Uterus (tissue), 4 donors: Measurements from ENCODE around the gene CCR2. TPM values are rescaled to one million over a fixed set of nuclear protein-coding genes. Genes with fewer than 3 reads are reported as not detected.

Experiments
- DNase-seq, 2 donors: peaks; one replicate each; pipeline ENCODE4 v3.0.0-alpha.2; 2019 to 2020
- H3K27ac ChIP-seq, 2 donors: fragments of 200-600 bp; sonication (generic); 1 replicate in 1 of 2; 2 replicates in 1 of 2; pipeline ENCODE4 v1.5.1; 2016 to 2018
- H3K27me3 ChIP-seq, 2 donors: fragments of 200-600 bp; sonication (generic); one replicate each; pipeline ENCODE4 v1.5.1; 2018 to 2019; ENCODE audit warnings: control low read depth in 1 of 2
- H3K36me3 ChIP-seq, 2 donors: fragments of 200-600 bp; sonication (generic); one replicate each; pipeline ENCODE4 v1.5.1; 2019; ENCODE audit warnings: control low read depth in 1 of 2
- H3K4me1 ChIP-seq, 2 donors: fragments of 200-600 bp; sonication (generic); one replicate each; pipeline ENCODE4 v1.5.1; 2018 to 2019; ENCODE audit warnings: control low read depth in 1 of 2
- H3K4me3 ChIP-seq, 2 donors: fragments of 200-600 bp; sonication (generic); 1 replicate in 1 of 2; 2 replicates in 1 of 2; pipeline ENCODE4 v1.5.1; 2018 to 2019; ENCODE audit warnings: mild to moderate bottlenecking in 1 of 2
- H3K9me3 ChIP-seq, 2 donors: fragments of 200-600 bp; sonication (generic); one replicate each; pipeline ENCODE4 v1.5.1; 2019; ENCODE audit warnings: control low read depth in 1 of 2
- POLR2A ChIP-seq, 2 donors: fragments of 450-650 bp; IDR thresholded peaks; one replicate each; pipeline ENCODE4 v1.6.1; 2016; ENCODE audit warnings: antibody characterized with exemption in 2 of 2, mild to moderate bottlenecking in 1 of 2, moderate library complexity in 1 of 2
- intact Hi-C: fragments of 100-400 bp; cut with DNase I; formaldehyde crosslinking; loops from one replicate; pipeline ENCODE4 v1.15.1; 2023; ENCODE audit warnings: low total_unique reads
- total RNA-seq, 4 donors: library from RNA; depleted of rRNA in 3 of 4; stranded (reverse); fragments of >200 nt in 3 of 4; gene quantifications; one replicate each; pipeline versions ENCODE4 v1.1.0 to v1.2.4, GENCODE V29; 2014 to 2023
- TF ChIP-seq, protein P1 (sequence below), 4 experiments: fragments of 200-600 bp in 2 of 4; fragments of 450-650 bp in 2 of 4; sonication (generic) in 2 of 4; IDR thresholded peaks; one replicate each; pipeline ENCODE4 v1.5.1; 2016 to 2019; ENCODE audit warnings: antibody characterized with exemption in 4 of 4, mild to moderate bottlenecking in 2 of 4, moderate library complexity in 1 of 4
- donor health status: DM: yes; HTN: yes; CAD: no.

The CCR2 gene
- total RNA-seq, 4 donors from 2014 or later = 2.7 to 7.1 (median 3.7) TPM; not detected in 1

DNA sequence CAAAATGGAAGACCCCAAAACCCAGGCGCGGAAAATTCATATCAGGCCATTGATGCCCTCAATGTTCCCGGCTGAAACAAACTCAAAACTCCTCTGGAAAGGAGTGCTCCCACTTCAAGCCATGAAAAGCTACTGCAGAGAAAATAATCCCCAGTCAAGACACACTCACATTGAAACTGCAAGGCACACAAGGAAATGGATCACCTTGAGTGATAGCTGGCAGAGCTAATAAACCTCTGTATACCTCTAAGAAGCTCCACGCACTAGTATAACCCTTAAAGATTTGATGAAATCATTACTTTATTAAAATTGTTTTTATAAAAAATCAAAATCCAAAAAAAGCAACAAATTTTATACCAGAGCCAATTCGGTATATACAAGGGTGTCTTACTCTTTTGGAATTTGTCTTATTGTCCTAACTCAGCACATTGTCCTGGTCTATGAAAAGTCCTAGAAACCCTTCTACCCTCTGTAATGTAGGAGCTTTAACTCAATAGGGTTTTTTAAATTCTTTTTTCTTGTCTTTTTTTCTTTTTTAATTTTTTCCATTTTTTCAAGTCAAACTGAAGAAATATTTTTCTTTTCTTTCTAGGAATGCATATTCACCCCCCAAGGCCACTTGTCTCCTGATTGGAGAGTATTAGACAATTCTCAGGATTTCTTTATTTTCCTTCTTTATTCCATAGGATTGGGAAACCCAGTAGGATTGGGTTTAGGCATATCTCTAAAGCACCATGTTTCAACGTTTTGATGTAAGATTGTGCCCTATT, 44.5 kb downstream of the CCR2 start:
- Histone ChIP-seq H3K27ac (no peak overlapping the region), H3K36me3 (no peaks in the 10 kb centered on the region), H3K27me3 (no peaks in the 10 kb centered on the region), H3K9me3 (no peaks in the 10 kb centered on the region), H3K4me1 (no peaks in the 10 kb centered on the region), H3K4me3 (no peak overlapping the region)
- intact Hi-C loops = no loop called here
- TF ChIP-seq, protein P1, sequence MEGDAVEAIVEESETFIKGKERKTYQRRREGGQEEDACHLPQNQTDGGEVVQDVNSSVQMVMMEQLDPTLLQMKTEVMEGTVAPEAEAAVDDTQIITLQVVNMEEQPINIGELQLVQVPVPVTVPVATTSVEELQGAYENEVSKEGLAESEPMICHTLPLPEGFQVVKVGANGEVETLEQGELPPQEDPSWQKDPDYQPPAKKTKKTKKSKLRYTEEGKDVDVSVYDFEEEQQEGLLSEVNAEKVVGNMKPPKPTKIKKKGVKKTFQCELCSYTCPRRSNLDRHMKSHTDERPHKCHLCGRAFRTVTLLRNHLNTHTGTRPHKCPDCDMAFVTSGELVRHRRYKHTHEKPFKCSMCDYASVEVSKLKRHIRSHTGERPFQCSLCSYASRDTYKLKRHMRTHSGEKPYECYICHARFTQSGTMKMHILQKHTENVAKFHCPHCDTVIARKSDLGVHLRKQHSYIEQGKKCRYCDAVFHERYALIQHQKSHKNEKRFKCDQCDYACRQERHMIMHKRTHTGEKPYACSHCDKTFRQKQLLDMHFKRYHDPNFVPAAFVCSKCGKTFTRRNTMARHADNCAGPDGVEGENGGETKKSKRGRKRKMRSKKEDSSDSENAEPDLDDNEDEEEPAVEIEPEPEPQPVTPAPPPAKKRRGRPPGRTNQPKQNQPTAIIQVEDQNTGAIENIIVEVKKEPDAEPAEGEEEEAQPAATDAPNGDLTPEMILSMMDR (IDR thresholded peaks at IDR 0.05) = no peak
- TF ChIP-seq POLR2A (IDR thresholded peaks at IDR 0.05) = no peak
- no peak for DNase-seq

DNA sequence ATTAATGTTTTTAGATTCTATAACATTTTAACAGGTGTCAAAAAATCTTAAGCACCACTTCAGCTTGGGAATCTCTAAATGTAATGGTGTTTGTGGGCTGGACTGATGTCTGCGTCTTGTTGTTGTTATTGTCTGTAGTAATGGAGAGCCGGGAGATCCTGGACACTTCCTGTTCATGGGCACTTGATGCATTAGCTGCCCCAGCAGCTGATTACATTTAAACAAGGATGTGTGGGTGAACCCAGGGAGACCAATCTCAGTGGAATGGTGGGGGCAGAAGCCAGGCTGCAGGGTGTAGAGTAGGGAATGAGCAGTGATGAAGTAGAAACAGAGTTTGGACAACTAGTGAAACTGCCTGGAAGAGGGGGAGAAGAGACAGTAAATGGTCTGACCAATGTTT, 45.2 kb downstream of the CCR2 start:
- Histone ChIP-seq H3K9me3 (no peaks in the 10 kb centered on the region), H3K4me3 (no peak overlapping the region), H3K27me3 (no peaks in the 10 kb centered on the region), H3K27ac (no peak overlapping the region), H3K36me3 (no peaks in the 10 kb centered on the region), H3K4me1 (no peaks in the 10 kb centered on the region)
- TF ChIP-seq, protein P1 (IDR thresholded peaks at IDR 0.05) = no peak
- no peak for TF ChIP-seq POLR2A (IDR thresholded peaks at IDR 0.05)
- intact Hi-C loops = no loop called here
- no peak for DNase-seq

DNA sequence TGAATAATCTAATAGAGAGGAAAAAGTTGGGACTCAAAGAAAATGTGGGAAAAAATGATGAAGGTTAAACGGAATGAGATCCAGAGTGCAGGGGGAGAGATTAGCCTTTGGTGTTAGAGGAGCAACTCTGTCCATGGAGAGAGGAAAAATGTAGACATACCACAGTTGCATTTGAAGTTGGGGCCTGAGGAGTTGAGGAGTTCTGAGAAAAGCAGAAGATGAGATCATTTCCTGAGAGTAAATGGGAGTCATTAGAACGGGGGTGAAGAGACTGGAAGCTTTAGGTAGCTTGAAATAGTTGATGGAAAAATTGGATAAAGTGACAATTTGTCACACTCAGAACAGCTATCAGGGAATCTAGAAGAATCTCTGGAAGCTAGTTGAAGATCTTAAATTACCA, 45.6 kb downstream of the CCR2 start:
- intact Hi-C loops = no loop called here
- no peaks in the 10 kb centered on the region for H3K27me3 ChIP-seq
- no peaks in the 10 kb centered on the region for H3K9me3 ChIP-seq
- H3K4me3 ChIP-seq = no peak overlapping the region
- H3K4me1 ChIP-seq = no peaks in the 10 kb centered on the region
- no peaks in the 10 kb centered on the region for H3K36me3 ChIP-seq
- no peak for DNase-seq
- no peak for TF ChIP-seq POLR2A (IDR thresholded peaks at IDR 0.05)
- TF ChIP-seq, protein P1 (IDR thresholded peaks at IDR 0.05) = no peak
- no peak overlapping the region for H3K27ac ChIP-seq

DNA sequence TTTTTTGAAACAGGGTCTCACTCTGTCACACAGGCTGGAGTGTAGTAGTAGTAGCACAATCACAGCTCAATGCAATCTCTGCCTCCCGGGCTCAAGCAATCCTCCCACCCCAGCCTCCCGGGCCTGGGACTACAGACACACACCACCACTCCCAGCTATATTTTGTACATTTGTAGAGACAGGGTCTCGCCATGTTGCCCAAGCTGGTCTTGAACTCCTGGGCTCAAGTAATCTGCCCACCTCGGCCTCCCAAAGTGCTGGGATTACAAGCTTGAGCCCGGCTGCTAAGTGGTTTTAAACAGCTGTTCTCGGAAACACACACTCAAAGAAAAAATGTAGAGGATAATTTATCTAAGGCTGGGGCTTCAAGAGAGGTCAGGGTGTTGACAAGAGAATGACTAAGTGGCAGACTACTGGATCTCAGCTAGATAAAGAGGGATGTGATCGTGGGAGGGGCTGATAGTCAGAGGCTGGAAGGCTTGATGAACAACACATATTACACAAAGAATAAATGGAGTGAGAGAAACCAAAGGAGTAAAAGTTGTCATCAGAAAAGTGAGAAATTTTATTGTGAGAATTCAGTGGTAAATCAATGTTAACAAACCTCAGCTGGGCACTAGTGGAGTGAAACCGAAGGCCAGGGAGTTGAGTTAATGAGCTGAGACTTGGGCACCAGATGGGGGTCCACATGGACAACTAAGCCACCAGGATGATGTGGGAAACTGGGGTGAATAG, 46.3 kb downstream of the CCR2 start:
- Histone ChIP-seq H3K4me1 (no peaks in the 10 kb centered on the region), H3K27ac (no peak overlapping the region), H3K36me3 (no peaks in the 10 kb centered on the region), H3K4me3 (no peak overlapping the region), H3K9me3 (no peaks in the 10 kb centered on the region), H3K27me3 (no peaks in the 10 kb centered on the region)
- intact Hi-C loops = no loop called here
- TF ChIP-seq POLR2A (IDR thresholded peaks at IDR 0.05) = no peak
- TF ChIP-seq, protein P1 (IDR thresholded peaks at IDR 0.05) = no peak
- DNase-seq = no peak

DNA sequence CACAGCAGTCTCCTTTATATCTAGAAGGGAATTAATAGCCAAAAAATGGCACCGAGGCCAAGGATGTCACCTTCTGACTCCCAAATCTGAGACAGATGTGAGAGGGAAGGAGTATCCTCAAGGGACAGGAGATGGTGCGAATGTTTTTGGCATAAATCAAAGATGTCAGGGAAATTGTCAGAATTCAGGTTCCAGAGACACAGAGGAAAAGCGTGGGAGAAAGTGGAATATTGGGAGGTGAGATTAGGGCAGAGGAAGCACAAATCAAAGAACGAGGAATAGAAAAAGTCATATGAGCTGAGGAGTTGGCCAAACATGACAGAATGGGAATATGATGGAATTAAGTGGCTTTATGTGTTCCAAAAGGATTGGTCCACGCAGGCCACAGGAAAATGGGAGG, 46.9 kb downstream of the CCR2 start:
- DNase-seq = no peak
- intact Hi-C loops = no loop called here
- Histone ChIP-seq H3K27me3 (no peaks in the 10 kb centered on the region), H3K36me3 (no peaks in the 10 kb centered on the region), H3K4me3 (no peak overlapping the region), H3K27ac (no peak overlapping the region), H3K4me1 (no peaks in the 10 kb centered on the region), H3K9me3 (no peaks in the 10 kb centered on the region)
- TF ChIP-seq, protein P1 (IDR thresholded peaks at IDR 0.05) = no peak
- no peak for TF ChIP-seq POLR2A (IDR thresholded peaks at IDR 0.05)
